HG02885 (cell line): ENCODE data around the gene XPC.

Experiments
- ATAC-seq: cut with Tn5 transposase; IDR thresholded peaks from one replicate; pipeline ENCODE4 v1.9.1; 2021; ENCODE audit warnings: mild to moderate bottlenecking; ENCODE audit not compliant: unreplicated experiment, poor library complexity

XPC gene

DNA sequence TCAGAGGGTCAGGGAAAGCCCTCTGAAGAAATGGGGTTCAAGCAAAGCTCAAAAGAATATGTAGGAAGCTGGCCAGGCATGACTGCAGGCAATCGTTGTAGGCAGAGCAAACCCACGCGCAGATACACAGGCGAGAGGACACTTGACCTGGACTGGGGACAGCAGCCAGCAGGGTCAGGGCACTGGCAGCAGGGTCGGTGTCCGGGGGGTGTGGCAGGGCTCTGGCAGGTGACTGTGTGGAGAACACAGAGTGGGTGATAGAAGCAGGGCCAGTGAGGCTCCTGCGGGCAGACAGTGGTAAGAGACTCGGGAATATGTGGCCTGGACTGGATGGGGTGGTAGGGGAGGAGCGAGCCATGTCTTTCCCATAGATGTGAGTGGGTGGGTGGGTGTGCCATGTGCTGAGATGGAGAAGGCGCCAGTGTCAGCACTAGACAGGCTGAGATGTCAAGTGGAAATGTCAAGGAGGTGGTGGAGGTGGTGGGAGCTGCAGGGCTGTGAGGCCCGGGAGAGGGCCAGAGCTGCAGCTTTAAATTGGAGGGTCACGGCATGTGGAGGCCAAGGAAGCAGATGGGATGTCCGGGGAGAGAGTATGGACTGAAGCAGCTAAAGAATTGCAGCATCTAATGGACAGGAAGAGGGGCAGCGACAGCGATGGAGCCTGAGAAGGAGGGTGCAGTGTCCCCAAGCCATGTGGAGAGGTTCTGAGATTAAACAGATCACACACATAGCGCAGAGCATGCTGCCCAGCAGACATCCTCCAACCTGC is 40.1 kb downstream of the XPC start:
- ATAC-seq = no peak

DNA sequence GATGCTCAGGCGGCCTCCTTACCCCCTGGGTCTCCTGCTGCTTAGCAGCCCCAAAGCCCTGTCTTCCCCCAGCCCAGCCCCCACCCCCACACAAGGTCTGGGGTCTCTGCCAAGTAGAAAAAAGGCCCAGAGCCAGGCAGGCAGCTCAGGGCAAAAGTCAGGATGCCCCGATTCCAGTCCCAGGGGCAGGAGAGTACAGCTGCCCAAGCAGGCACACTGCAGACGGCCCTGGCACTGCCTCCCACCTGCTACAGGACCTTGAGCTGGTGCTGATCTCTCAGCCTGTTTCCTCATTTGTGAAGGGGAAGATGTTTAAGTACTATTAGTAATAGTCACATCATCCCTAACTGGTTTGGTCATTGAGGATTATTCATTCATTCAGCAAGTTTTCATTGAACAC is 41.0 kb downstream of the XPC start:
- no peak for ATAC-seq

DNA sequence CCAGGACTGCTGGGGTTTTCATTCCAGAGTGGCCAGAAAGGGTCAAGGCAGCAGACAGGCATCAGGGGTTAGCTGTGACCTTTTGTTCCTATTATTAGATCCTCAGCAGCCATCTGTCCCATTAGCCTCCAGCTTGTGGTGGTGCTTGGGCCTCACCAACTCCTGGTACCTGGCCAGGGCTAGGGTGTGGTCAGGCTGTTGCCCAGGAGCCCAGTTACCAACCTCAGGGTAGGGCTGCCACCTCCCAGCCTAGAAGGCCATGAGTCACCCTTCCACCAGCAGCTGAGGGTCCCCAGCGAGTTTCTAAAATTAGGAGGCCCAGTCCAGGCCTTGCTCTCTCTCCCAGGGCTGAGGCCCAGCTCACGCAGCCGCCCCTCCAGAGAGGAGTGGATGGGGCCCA is 41.4 kb downstream of the XPC start:
- ATAC-seq = no peak

DNA sequence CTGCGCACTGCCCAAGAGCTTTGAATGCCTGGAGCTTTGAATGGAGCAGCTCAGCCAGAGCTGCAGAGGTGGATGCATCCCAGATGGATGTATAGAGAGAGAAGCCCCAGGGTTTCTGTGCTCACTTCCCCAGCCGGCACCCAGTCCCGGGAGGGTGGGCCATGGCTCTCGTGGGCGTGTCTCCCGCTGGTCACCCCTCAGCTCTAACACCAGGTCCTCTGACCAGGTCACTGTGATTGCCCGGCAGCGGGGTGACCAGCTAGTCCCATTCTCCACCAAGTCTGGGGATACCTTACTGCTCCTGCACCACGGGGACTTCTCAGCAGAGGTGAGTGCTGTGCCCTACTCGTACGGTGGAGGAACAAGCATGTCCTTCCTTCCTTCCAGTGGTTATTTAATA is 42.8 kb downstream of the XPC start:
- no peak for ATAC-seq

DNA sequence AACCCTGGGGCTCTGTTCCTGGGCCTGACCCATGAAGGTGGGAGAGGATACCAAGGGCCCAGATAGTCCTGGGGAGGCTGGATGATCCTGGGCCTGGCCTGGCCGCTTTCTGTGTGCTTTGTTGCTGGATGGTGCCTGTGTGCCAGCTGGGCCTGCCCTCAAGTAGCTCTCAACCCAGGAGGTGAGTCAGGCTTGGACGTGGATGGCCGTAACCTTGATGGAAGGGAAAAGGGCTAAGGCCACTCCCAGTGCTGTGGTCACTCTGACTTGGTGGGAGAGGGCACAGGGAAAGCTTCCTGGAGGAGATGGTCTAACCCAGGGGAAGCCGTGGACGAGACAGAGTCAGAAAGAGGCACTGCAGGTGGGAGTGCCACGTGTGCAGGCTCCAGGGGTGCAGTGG is 44.1 kb downstream of the XPC start:
- ATAC-seq = no peak

DNA sequence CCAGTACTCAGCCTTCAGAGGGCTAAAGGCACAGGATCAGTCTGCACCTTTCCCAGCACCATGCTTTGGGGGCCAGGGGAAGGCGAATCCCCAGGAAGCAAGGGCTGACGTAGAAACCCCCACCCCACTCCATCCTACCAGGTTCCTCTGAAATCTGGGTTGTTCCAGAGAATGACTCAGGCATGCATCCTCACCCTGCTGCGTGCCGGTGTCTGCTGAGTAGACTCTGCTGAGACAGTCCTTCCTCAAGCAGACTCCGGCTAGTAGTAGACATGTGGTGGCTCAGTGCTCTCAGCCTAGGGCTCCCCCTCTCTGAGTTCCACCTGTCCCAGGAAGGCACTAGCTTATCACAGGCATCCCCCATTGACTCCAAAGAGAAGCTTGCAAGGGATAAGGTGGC is 44.5 kb downstream of the XPC start:
- ATAC-seq = no peak

DNA sequence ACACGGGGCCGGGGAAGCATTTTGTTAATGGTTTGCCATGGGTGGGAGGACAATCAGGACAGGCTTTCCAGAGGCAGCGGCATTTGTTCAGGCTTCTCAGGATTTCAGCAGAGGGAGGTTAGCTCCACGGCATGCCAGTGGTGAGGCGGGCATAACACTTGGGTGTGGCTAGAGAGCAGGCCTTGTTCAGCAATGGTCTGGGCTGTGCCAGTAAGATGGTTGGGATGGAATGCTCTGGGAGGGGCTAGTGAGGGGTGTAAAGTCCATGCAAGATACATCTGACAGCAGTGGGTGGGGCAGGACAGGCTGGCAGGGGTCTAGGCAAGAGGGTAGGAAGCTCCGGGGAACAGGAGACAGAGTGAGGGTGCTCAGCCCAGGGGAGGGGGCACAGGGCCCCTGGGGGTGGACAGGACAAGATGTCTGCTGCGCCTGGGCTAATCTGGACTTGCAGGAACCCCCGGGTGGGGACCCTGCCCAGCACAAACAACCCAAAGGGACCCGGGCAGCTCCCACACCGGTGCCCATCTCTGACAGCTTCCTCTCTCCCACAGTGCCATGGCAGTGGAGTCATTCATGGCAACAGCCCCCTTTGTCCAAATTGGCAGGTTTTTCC is 45.1 kb downstream of the XPC start:
- no peak for ATAC-seq

DNA sequence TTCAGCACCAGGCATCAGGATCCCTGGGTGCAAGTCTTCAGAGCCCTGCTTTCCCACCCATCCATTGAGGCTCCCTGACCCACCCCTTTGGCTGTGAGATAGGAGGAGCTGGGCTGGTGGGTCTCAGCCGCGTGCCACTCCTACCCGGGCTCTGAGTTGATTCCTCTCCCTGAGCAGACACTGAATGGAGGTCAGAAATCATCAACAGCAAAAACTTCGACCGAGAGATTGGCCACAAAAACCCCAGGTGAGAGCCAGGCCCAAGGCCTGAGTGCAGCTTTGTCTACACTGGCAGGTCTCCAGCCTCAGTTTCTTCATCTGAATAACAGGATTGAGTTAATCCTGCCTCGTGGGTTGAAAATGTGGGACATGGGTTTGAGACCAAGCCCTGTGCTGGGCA is 45.7 kb downstream of the XPC start:
- ATAC-seq = no peak

DNA sequence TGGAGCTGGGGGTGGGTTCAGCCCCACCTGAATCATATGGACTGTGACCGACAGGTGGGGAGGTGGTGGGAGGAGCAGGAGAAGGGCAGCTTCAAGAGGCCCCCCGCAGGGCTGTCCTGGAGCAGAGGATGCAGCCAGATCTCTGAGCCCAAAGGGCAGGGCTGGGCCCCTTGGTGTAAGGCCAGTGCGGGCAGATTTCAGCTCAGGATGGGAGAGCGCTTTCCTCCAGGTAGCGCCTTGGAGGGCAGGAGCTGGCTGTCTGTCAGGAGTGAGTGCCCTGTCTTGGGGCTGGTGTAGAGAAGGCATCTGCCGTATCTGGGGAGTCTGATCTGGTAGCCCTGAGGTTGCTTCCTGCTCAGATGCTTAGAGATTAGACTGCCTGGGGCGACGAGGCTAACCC is 46.3 kb downstream of the XPC start:
- ATAC-seq = no peak

DNA sequence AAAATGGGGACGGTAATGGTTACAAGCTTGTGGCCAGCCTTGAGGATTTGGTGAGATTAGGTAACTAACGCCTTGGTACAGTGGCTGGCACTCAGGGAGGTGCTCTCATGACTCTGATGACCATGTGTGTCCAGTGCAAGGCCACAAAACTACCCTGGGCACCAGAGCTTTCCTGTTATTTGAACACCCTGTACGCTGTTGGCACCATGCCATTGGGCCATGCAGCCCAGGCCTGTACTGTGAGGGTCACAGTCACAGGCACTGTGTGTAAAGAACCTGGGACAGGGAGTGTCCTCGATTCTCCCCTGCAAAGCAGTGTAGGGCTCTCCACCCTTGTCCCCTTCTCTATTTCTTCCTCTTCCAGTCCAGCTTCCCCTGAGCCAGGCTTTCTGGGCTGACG is 47.3 kb downstream of the XPC start:
- ATAC-seq = no peak

DNA sequence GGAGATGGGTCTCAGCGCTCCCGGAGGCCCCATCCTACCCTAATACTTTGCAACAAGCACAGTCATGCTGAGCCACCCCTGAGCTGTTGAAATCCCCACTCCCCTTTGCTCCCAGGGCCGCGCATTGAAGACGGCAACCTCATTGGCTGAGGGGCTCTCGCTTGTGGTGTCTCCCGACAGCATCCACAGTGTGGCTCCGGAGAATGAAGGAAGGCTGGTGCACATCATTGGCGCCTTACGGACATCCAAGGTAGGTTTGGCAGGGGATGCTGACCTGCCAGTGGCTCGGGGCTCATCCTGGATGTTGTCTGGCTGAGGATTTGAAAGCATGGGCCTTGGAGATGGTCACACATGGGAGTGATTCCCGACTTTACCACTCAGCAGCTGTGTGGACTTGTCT is 47.7 kb downstream of the XPC start:
- no peak for ATAC-seq

DNA sequence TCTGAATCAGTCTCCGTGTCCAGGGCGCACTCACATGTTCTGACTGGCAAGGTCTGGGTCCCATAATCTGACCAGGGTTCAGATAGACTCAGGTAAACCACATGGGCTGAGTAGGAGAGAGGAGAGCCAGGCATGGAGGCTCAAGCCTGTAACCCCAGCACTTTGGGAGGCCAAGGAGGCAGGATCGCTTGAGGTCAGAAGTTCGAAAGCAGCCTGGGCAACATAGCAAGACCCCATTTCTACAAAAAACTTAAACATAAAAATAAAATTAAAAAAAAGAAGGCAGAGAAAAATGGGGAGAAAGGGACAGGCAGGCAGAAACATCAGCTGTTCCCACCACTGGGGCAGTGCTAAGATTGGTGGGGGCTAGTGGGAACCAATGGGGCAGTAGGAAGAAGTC is 48.2 kb downstream of the XPC start:
- ATAC-seq = no peak

DNA sequence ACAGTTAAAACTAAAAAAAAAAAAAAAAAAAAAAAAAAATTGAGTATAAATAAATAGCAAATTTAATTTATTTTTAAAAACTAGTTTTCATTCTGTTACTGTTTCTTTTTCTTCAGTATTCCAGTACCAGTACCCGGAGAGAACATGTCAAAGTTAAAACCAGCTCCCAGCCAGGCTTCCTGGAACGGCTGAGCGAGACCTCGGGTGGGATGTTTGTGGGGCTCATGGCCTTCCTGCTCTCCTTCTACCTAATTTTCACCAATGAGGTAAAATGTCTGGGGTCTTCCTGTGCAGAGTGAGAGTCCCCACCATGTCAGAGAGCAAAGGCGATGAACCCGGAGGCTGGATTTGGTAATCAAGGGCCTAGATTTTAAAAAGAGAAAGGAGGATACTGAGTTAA is 49.1 kb downstream of the XPC start:
- no peak for ATAC-seq

DNA sequence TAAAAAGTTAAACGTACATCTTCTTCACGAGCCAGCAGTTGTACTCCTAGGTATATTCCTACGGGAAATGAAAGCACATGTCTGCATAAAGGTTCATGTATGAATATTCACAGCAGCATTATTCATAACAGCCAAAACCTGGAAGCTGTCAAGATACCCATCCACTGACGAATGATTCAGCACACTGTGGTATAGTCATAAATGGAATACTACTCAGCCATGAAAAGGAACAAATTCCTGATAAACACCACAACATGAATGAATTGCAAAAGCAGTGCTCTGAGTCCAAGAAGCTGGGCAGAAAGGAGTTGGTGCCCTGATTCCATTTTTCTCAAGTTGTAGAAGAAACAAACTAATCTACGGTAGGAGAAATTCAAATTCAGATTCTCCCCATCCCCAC is 49.7 kb downstream of the XPC start:
- no peak for ATAC-seq

DNA sequence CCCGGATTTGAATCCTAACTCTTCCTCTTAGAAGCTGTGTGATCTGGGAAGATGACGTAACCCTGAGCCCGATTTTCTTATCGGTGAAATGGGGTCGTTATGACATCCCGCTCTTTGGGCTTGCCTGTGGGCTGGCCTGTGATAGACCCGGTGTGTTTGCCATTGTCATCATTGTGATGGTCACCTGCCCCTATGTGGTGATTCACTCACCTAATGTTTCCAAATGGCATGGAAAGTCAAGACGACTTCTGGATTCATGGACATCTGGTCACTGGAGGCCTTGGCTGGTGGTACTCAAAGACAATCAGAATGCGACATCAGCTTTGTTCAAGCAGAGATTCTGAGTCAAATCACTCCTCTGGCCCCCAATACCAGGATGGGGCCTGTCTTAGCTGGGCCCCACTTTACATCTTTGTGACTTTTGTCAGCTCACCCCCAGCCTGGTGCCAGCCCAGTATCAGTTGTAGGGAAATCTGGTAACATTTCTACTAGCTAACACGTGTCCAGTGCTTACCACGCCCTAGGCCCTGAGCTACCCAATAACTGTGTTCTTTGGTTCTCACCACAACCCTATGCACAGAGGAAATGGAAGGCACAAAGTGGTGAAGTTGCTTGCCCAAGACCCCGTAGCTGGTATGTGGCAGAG is 50.8 kb downstream of the XPC start:
- ATAC-seq = no peak

DNA sequence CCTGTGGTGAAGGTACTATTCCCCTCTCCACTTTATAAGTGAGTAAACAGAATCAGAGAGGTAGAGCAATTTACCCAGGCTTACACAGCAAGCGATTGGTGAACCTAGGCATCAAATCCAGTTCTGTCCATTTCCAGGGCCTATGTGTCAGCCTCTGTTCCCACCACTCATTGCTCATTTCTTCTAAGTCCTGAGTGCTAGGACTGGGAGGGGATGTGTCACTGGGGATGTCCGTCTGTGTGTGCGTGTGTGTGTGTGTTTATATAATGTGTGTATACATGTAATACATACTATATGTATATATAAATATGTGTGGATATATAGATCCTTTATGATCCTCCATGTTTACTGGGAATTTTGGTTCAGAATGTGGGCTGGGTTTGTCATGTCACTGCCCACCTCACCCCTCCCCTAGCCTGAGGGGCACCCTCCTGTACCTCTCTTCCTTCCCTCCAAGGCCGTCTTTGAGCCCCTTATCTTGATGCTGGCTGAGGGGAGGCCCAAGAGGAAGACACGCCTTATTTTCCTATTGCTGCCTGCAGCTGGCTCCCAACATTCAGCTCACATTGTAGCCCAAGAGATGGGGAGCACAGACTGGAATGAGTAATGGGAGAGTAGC is 51.4 kb downstream of the XPC start:
- no peak for ATAC-seq

DNA sequence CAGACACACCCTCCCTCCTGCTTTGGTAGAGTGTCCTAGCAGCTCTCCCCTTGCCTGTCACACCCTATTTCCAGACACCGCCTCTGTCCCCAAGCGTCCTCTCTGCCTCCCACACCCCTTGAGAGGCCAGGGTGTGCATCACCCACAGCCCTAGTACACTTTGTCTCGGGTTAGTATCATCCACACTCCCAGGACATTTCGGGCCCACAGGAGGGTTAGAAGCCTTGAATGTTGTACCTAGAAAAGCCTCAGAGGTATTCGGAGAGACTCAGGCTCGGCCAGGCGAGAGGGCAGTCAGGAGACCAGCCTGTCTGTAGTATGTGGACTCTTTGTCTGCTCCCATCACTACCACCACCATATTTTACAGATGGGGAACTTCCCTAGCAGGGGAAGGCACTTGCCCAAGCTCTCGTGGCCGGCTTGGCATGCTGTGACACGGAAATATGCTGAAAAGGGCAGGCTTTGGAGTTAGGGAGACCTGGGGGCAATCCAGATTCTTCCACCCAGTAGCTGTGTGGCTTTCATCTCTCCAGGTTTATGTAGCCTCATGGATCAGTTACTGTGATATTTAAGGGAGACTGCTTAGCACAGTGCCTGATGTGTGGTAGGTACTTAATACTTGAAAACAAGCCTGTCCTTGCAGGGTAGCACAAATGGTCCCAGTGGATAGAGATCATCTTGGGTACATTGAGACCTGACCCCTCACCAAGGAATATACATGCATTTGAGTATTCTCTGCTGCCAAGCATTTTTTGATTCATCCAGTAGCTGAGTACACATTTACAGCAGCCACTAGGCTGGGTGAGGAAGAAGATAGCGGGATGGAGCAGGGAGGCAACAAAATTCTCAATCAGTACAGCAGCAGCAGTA is 52.1 kb downstream of the XPC start:
- no peak for ATAC-seq

DNA sequence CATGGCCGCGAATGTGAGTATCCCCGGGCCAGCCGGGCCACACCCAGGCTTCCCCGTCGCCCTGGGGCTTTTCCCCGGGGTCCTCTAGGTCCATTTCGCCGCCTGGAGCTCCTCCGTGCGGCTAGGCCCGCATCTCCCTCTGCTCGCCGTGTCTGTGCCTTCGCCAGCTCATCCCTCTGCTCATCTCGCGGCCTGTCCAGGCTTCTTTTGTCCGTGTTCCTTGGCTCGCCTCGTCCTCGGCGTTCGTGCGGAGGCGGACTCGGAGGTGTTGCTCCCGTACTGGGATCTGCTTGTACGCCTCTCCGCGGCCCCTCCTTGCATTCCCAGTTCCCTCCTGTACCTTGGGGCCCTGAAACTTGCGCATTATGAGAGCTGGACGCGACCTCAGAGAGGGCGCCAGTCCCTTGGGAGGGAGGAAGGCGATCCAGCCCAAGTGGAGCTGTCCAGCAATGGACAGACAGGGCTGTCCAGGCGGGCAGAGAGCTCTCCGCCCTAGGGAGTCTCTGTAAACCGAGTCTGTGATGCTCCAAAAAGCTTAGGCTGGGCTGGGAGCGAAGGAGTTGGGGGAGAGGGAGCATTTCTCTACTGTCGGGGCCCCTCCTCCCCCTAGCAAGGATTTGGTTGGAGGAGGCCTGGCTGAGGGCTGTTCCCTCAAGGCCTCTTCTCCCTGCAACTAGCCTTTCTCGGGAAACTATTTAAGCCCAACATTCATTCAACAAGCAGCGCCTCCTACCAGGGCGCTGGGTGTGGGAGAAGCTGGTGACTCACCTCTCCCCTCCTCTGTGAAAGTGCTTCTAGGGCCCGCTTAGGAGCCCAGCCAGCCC is 53.0 kb downstream of the XPC start:
- ATAC-seq = peak; percentile 31

DNA sequence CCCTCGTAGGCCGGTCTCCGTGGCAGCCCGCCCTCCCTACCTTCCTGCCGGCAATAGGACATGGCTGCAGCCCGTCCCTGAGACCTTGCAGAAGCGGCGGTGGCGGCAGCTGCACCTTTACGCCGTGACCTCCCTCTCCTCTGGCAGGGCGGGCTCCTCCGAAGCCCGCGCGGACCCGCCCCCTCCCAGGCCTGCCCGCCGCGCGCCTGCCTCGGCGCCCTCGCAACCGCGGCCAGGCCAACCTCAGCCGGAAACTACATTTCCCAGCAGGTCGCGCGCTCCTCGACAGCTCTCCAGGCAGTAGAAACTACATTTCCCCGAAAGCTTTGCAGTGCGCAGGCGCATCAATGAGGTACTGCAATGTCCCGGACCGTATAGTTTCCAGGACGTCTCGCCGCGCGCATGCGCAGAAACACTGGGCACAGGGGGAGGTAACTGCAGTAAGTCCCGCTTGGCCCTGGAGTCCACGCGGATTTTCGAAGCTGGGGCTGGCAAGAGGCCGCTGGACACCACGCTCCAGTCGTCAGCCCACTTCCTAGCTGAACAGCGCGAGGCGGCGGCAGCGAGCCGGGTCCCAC is 53.7 kb downstream of the XPC start, which contains the start of the genes CHCHD4 and TMEM43:
TSS of gene CHCHD4 (minus strand) at position 256 of the 578 bp plus-strand sequence. CDS start at position 62, 194 bp downstream.
TSS of gene TMEM43 (plus strand) at position 438 of the 578 bp plus-strand sequence. CDS start 142 bp downstream, outside the sequence.
- ATAC-seq = peak; percentile 81
